ENCODE measurements around the gene LRRC63. TPM values are rescaled to one million over a fixed set of nuclear protein-coding genes. Genes with fewer than 3 reads are reported as not detected.
A peak's percentile ranks its signal among the peaks of the same experiment; 100 is the strongest.

The LRRC63 gene
- total RNA-seq, 4 donors from 2014 or later = 1.0 TPM; not detected in 3

DNA sequence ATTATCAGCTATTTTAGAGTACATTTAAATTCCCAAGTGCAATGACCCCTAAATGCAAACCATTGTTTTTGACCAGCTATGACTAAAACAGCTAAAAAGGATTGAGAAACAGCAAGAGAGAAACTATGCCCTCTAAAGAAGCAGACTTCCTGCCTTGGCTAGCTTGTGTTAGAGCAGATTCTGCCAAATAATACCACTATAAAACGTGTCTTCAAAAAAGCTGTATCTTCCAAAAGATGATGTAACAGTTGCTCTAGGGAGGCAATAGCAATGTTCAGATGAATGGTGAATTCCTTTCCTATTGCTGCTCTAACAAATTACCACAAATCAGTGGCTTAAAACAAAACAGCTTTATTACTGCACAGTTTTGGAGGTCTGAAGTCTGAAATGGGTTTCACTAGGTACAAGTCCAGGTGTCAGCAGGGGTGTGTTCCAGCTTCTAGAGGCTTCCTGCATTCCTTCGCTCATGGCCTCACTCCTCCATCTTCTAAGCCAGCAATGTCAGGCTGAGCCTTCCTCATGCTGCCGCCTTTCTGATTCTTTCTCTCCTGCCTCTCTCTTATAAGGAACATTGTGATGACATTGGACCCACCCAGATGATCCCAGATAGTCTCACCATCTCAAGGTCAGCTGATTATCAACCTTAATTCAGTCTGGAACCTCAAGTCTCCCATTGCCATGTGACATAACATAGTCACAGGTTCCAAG, 84.5 kb downstream of the LRRC63 start:
- ATAC-seq (ENCODE audit: low FRiP score) (peak; percentile 77), DNase-seq (ENCODE audit: low spot score) (no peak)
- TF ChIP-seq CTCF (IDR thresholded peaks at IDR 0.05) = no peak

DNA sequence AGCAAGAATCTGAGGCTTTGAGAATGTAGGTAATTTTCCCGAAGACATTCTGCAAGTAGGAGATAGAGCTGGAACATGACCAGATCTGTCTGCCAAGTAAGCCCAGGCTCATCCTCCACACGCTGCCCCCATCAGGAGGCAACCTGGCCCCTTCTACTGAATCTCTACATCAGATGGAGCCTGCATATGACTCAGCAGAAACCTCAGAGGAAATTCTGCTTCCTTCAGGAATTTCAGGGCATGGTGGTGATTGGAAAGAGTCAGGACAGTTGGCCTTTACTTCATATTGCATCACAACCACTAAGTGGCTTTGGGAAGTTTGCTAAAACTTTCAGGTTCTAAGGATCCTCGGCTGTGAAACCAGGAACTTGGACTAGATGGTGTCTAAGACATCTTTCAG, 85.2 kb downstream of the LRRC63 start:
- DNase-seq (ENCODE audit: low spot score) = no peak
- peak; percentile 84 for ATAC-seq (ENCODE audit: low FRiP score)
- TF ChIP-seq CTCF (IDR thresholded peaks at IDR 0.05) = no peak

DNA sequence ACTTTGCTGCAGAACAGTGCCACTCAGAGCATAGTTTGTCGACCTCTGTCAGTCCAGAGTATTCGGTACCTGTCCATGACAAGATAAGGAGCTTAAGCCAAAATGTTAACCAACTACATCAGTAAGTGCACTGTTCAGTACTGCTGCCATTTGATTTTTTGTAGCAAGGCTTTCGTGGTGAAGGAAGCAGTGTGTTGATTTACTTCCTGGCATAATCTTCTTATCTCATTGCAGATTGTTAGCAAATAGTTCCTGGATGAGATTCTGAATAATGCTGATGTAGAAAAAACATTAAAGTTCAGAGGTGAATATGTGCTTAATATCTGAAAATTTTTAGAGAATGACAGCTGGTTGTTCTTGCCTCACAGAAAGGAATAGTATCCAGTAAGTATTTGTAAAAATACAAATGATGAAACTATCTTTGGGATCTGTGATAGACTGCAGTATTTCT, 85.7 kb downstream of the LRRC63 start:
- ATAC-seq (ENCODE audit: low FRiP score) (peak; percentile 21), DNase-seq (ENCODE audit: low spot score) (no peak)
- no peak for TF ChIP-seq CTCF (IDR thresholded peaks at IDR 0.05)

DNA sequence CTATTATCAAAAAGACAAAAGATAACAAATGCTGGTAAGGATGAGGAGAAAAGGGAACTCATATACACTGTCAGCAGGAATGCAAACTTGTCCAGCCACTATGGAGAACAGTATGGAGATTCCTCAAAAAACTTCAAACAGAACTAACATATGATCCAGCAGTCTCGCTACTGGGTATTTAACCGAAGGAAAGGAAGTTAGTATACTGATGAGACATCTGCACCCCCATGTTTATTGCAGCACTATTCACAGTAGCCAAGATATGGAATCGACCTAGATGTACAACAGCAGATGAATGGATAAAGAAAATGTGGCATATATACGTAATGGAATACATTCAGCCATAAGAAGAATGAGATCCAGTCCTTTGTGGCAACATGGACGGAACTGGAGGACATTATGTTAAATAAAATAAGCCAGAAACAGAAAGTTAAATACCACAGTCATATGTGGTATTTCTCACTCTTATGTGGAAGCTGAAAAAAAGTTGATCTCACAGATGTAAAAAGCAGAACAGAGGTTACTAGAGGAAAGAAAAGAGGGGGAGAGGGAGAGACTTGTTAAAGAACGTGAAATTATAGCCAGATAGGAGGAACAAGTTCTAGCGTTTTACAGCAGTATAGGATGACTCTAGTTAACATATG, 92.1 kb downstream of the LRRC63 start:
- ATAC-seq (ENCODE audit: low FRiP score) (no peak), DNase-seq (ENCODE audit: low spot score) (no peak)
- TF ChIP-seq CTCF (IDR thresholded peaks at IDR 0.05) = no peak

DNA sequence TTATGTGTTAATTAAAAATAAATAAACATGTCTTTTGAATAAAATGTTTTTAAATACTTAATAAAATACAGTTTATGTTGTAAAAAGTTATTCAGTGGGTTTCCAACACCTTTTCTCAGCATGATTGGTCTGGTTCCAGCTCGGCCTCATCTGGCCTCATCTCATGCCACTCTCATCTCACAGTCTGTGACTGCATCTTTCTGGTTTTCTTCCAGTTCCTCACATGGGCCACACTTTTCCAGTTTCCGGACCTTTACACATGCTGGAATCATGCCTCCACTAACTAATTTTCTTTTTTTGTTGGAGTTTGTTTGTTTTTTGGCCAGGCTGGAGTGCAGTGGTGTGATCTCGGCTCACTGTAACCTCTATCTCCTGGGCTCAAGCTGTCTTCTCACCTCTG, 92.8 kb downstream of the LRRC63 start:
- no peak for ATAC-seq (ENCODE audit: low FRiP score)
- no peak for TF ChIP-seq CTCF (IDR thresholded peaks at IDR 0.05)
- DNase-seq (ENCODE audit: low spot score) = no peak

DNA sequence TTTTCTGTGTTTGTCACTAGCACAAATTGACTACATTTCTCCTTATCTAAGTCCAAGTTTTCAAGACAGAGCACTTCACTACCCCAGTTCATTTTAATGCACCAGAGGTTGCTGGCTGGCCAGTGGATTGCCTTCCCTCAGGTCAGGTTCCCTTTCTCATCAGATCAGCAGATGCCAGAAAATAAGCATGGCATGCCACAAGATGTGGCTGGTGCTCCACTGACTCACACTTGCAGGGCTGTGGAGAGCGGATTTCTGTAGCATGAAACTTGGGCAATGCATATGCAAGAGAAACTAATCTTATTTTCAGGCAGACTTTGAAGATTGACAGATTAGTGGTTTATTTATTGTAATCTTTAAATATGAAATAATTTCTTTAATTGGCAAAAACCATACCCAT, 95.8 kb downstream of the LRRC63 start:
- TF ChIP-seq CTCF (IDR thresholded peaks at IDR 0.05) = no peak
- no peak for ATAC-seq (ENCODE audit: low FRiP score)
- DNase-seq (ENCODE audit: low spot score) = no peak

DNA sequence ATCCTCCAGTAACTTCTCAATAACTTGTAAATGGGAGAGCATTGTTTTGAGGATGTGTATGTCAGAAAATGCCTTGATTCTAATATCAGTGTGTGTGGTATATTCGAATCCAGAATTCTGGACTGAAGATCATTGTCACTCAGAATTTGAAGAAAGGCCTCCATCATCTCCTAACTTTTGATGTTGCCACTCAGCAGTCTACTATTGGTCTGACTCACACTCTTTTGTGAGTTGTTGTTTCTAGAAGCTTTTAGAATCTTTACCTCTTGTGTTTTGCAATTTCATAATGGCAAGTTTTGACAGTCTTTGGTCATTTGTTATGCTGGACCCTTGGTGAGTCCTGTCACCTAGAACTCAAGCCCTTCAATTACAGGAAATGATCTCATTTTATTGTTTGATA, 98.3 kb downstream of the LRRC63 start:
- TF ChIP-seq CTCF (IDR thresholded peaks at IDR 0.05) = no peak

More for the DNA sequence above, 98.3 kb downstream of the LRRC63 start:
- DNase-seq (ENCODE audit: low spot score) (no peak), ATAC-seq (ENCODE audit: low FRiP score) (no peak)
